Stimulated activated CD4-positive, alpha-beta T cell treated with anti-CD3 and anti-CD28 coated beads, Interleukin-15, amount 100 ng/mL, for 24 hours (primary cell): Measurements from ENCODE around the gene FBXO17.
"Not testable (repeated sequence)": the region's sequence is repeated elsewhere in the genome, so short reads cannot be mapped to it uniquely, and the experiment has no call there.

Experiments used
- DNase-seq: peaks from one replicate; pipeline ENCODE4 v3.0.0-alpha.2; 2020

The FBXO17 gene

DNA sequence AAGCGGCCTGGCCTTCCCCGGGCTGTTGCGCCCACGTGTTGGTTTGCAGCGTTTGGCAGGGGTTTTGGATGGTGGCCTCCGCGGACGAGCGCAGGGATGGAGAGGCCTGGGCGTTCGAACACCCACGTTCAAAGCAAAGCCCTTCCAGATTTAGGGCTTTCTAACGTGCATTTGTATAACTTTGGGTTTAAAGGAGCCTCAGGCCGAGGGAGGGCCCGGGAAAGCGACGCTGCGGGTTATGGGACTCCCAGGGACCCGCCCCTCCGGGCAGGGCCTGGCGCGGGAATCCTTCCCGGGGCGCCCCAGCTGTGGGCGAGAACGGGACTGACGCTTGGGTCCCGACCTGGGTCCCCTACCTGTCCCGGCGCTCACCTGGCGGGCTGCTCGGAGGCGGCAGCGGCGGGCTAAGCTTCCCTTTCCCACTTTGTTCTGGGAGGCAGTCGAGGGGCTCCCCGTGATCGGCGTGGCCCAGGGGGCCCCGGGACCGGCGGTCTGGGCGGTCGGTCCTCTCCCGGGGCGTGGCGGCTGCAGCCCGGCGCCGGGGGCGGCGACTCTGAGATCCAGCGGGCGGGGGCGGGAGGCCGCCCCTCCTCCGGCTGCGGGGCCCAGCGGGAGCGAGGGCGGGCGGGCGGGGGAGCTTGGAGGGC, at the start of gene FBXO17:
TSS of gene FBXO17 (minus strand) at position 529 of the 647 bp plus-strand sequence. CDS start 25,423 bp downstream, outside the sequence.
- DNase-seq = no peak

DNA sequence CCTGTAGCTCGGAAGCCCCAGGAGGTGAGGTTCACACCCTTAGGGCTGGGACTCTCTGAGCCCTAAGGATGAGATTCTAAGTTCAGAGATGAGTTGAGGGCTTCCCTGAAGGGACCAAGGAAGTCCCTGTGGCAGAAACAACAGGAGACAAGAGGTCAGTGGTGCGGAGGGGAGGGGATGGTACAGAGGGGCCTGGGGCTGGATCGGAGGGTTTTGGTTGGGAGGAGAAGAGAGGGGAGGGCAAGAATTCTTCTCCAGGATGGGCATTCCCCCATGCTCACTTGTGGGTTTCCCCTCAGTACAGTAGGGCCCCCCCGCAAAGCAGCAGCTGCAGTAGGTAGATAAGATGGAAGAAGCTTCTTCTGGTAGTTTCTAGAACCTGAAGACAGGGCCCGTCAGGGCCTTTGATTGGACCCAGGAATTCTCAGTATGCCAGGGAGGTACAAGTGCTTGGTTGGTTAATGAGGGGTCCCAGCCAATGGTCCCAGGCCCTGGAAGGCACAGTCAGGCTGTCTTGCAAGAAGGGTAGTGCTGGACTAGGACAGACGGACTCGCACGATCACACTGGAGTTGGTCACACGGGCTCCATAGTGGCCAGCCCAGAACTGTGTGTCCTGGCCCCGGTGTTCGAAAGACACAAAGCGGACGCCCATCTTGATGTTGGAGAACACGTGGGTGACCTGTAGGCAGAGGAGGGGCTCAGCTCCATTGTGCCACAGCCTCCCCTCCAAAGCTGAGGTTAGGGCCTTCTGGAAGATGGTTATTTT, 49.5 kb upstream of the FBXO17 start:
- no peak for DNase-seq

- no peak for DNase-seq
Measured at GRCh38 chr19:39021063-39021462, 45.5 kb upstream of the FBXO17 start.

DNA sequence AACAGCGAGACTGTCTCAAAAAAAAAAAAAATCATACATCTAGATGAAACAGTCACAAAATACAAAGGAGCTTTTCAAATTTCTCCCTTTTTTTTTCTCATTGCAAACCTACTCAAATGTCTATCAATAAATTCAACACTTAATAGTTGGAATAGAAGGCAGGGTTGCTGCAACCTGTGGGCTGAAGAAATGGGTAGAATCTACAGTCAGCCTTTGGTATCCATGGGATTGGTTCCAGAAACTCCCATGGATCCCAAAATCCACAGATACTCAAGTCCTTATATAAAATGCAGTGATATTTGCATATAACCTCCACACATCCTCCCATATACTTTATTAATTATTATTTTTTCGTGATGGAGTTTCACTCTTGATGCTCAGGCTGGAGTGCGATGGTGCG, 42.1 kb upstream of the FBXO17 start:
- DNase-seq = no peak

DNA sequence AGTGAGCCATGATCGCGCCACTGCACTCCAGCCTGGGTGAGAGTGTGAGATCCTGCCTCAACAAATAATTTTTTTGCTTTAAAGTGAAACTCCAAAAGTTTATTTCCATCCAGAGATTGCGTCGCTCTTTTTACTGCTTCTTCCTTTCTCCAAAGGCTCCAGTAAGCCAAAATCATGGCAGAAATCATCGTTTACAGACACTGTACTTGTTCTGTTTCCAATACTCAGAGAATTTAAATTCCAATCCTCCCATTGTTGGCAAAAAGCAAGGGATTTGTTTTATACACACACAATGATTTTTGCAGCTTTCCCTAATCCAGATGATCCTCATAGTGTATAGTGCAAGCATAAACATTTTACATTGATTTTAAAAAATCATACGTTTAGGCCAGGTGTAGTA, 41.5 kb upstream of the FBXO17 start:
- no peak for DNase-seq

- DNase-seq = no peak
Measured at GRCh38 chr19:39014037-39014436, 38.5 kb upstream of the FBXO17 start.

DNA sequence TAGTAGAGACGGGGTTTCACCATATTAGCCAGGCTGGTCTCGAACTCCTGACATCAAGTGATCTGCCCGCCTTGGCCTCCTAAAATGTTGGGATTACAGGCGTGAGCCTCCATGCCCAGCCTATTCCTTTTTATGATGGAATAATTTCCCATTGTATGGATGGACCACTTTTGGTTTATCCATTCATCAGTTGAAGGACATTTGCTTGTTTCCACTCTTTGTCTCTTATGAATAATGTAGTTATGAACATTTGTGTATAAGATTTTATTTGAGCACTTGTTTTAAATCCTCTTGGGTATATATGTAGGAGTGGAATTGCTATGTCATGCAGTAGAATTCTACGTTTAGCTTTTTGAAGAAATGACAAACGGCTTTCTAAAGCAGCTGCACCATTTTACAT, 33.5 kb upstream of the FBXO17 start:
- DNase-seq = no peak

GRCh38 chr19:39008137-39008536, 32.6 kb upstream of the FBXO17 start:
- DNase-seq = no peak

DNA sequence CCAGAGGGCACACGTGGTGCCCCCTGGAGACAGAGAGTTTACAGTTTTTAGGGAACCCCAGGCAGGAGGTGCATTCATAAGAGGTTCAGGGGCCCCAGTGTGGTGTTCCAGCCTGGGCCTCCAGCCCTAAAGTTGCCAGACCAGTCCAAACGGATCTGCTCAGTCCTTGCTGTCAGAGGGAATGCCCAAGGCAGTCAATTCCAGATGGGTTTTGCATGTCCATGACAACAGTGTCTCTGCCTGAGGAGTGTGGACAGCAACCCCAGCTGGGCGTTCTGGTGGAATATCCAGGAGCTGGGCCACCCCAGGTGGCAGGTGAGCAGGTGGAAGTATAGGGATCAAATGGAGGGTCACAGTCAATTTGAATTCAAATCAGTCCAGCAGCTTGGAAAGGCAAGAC, 31.6 kb upstream of the FBXO17 start:
- DNase-seq = no peak

DNA sequence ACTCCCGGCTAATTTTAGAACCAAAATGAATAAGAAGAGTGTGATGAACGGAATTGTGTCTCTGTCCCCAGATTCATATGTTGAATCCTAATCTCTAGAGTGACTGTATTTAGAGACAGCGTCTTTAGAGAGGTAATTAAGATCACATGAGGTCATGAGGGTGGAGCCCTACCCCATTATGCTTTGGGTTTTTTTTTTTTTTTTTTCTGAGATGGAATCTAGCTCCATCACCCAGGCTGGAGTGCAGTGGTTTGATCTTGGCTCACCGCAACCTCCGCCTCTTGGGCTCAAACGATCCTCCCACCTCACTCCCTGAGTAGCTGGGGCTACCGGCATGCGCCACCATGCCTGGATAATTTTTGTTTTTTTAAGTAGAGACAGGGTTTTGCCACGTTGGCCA, 28.9 kb upstream of the FBXO17 start:
- DNase-seq = no peak

GRCh38 chr19:39003796-39004195, 28.3 kb upstream of the FBXO17 start:
- DNase-seq = no peak

- DNase-seq = no peak
Measured at GRCh38 chr19:39003188-39003587, 27.6 kb upstream of the FBXO17 start.

DNA sequence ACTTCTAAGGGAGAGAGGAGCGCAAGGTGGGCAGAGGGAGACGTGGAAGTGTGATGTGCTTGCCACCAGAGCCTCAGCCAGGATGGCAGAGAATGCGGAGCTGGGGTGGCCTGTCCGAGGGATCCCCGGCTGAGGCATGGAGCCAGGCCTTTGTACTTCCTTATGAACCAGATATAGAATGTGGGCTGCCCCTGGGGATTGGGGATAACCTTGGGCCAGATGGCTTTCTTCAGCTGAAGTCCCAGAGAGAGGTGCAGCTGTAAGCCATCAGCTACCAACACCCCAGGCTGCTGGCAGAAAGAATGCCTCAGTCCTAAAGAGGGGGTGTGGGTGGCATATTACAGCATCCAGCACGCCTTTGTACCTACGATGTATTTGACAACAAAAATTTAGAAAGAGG, 25.5 kb upstream of the FBXO17 start:
- DNase-seq = no peak

DNA sequence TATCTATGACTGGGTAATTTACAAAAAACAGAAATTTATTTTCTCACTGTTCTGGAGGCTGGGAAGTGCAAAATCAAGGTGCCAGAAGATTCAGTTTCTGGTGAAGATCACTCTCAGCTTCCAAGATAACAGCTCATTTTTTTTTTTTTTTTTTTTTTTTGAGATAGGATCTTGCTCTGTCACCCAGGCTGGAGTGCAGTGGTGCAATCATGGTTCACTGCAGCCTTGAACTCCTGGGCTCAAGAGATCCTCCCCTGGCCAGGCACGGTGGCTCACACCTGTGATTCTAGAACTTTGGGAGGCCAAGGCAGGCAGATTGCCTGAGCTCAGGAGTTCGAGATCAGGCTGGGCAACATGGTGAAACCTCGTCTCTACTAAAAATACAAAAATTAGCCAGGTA, 22.0 kb upstream of the FBXO17 start:
- DNase-seq = not testable (repeated sequence)

DNA sequence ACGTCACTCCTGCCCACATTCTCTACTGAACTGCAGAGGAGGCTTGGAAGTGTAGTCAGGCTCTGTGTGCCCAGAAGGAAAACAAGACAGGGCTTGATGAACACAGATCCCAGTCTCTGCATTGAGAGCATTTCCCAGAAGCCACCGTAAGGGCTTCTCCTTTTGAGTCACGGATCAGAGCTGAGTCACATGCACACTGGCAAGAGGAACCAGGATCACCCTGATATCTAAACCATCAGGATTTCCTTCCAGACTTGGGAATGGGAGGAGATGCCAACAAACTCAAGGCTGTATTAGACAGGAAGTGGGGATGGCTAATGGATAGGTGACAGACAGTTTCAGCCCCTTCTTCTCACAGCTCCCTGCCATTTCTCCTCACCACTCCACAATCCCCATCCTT, 17.7 kb upstream of the FBXO17 start:
- no peak for DNase-seq

DNA sequence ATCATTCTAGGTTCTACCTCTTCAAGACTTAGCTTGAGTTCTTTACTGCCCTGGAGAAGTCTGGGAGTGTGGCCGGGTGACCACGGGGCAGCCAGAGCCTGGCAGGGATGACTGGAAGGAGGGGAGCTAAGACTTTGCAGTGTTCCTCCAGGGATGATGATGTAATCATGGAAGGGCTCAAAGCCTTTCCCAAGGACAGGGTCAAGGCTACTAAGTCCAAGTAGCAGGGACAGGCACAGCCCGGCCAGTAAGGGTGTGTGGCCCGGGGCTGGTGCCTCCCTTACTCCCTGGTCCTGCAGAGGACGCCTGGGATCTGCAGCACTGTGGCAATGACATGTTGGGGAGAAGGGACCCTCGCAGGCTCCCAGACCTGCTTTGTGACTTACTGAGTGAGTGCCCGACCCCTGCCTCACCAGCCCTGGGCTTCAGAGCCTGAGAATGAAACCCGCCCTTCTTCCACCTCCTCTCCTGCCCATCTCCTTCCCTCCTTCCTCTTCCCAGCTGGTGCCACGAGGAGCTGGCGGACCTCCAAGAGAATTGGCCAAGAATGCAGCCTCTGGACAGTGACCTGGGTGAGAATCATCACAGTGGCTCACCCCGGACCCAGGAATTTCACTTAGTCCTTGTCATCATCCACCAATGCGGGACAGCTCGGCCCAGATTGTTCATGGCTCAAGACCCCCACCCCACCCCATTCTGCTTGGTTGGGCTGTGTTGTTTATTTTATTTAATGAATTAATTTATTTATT, 15.6 kb upstream of the FBXO17 start:
- DNase-seq = no peak

DNA sequence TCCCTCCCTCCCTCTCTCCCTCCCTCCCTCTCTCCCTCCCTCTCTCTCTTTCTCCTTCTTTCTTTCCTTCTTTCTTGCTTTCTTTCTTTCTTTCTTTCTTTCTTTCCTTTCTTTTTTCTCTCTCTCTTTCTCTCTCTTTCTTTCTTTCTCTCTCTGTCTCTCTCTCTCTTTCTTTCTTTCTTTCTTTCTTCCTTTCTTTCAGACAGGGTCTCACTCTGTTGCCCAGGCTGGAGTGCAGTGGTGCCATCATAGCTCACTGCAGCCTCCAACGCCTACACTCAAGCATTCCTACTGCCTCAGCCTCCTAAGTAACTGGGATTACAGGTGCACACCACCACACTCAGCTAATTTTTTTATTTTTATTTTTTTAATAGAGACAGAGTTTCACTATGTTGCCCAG, 14.1 kb upstream of the FBXO17 start:
- not testable (repeated sequence) for DNase-seq

GRCh38 chr19:38989066-38989605, 13.6 kb upstream of the FBXO17 start:
- no peak for DNase-seq

GRCh38 chr19:38988627-38989026, 13.1 kb upstream of the FBXO17 start:
- DNase-seq = not testable (repeated sequence)

DNA sequence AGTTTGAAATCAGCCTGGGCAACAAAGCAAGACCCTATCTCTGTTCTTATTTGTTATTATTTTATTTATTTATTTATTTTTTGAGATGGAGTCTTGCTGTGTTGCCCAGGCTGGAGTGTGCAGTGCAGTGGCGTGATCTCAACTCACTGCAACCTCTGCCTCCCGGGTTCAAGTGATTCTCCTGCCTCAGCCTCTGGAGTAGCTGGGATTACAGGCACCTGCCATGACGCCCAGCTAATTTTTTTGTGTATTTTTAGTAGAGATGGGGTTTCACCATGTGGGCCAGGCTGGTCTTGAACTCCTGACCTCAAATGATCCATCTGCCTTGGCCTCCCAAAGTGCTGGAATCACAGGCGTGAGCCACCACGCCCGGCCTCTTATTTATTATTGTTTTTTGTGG, 12.2 kb upstream of the FBXO17 start:
- DNase-seq = not testable (repeated sequence)

DNA sequence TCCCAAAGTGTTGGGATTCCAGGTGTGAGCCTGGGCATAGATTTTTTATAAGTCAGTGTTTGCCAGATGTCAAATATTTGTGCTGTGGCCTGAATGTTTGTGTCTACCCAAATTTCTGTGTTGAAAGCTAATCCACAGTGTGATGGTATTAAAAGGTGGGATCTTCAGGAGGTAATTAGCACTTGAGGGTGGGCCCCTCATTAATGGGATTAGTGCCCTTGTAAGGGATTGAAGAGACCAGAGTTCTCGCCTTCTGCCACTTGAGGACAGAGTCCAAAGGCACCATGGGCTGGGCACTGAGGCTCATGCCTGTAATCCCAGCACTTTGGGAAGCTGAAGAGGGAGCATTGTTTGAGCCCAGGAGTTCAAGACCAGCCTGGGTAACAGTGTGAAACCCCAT, 9.7 kb upstream of the FBXO17 start:
- no peak for DNase-seq

DNA sequence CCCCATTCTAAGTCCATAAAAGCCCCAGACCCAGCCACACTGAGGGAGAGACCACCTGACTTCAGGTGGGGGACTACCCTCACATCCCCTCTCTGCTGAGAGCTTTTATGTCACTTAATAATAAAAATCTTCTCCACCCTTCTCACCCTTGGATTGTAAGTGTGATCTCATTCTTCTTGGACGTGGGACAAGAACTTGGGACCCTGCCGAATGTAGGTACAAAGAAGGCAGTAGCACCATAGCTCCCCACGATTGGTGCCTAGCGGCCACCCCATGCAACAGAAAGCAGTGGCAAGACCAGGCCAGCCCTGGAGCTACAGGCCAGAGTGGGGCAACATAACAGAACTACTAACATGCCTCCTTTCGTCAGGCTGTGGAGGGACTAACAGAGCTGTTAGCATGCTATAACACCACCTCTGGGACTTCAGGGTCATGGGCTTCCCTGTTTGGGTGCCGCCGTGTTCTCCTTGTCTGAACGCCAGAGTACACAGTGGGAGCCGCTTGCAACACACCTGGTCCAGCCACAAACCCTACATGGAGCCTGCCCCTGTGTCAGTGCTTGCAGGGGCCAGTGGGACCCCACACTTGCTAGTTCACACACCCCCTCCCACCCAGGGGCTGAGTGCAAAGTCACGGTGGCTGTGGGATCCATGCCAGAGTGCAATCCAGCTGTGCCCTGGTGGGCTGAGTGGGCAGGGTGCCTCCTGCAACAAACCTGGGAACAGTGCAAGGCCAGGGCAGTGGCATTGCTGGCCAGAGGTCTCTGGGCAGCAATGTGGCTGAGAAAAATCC, 5.2 kb upstream of the FBXO17 start:
- no peak for DNase-seq

DNA sequence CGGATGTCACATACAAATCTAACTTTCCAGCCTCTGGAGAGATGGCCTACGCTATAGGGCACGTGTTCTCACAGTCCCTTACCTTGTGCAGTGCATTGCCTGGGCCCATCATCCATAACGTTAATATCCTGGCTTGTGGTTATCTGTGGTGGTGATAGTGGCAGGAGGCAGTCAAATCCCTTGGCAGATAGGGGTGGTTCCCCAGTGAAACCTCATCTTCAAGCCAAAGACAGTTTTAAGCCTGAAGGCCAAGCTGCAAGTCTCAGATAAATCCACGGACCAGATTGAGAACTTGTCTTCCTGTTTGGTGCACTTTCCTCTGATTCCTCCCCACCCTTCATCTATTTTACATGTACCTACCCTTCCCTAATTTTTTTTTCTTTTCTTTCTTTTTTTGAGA, 4.3 kb upstream of the FBXO17 start:
- DNase-seq = no peak
